Stimulated activated CD8-positive, alpha-beta memory T cell treated with anti-CD3 and anti-CD28 coated beads, Interleukin-4, amount 100 ng/mL, for 4 hours (primary cell): ENCODE results near the gene GTSE1.
"Not testable (repeated sequence)": the region's sequence is repeated elsewhere in the genome, so short reads cannot be mapped to it uniquely, and the experiment has no call there.

Experiments
- DNase-seq, 2 donors: peaks; one replicate each; pipeline ENCODE4 v3.0.0-alpha.2; 2020; ENCODE audit warnings: low read depth in 2 of 2, low spot score in 1 of 2

The GTSE1 gene

GRCh38 chr22:46296257-46297150 lies at the start of gene GTSE1:
GTSE1 (plus strand) TSS chr22:46296870; CDS start chr22:46297401, 531 bp downstream.
- peak; percentile 92 to 96 for DNase-seq

GRCh38 chr22:46247443-46247975 lies 49.2 kb upstream of the GTSE1 start:
- DNase-seq, result no peak

GRCh38 chr22:46250035-46250782 lies 46.5 kb upstream of the GTSE1 start, which contains the start of gene CDPF1:
CDPF1 (minus strand) TSS chr22:46250293; CDS start chr22:46248284, 2,009 bp downstream.
- DNase-seq, result peak; percentile 69 to 89

- DNase-seq, result no peak
Measured at GRCh38 chr22:46250783-46251125, 45.9 kb upstream of the GTSE1 start.

- DNase-seq, result no peak
Measured at GRCh38 chr22:46251266-46251665, 45.4 kb upstream of the GTSE1 start.

DNA sequence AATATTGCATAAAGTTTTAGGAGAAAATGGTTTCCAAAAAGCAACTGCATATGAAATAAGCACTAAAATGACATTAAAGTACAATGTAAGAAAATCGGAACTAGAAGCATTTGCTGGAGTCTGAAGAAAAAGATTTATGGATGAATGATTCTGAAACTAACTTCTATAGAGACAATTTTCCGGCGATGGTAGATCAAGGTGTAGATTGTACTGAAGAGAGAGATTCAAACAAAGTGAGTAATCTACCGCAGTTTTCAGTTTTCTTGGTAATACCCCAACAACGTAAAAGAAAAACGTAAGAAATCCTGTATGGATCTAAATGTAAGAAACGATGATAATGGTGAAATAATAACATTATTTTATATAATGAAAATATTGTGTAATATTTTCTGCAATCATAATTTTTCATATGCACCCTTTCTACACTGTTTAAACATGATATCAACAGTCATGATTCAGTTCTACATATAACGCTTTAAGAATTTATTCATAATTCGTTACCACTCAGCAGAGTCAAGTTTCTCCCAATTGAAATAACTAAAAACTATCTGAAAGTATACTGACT lies 44.8 kb upstream of the GTSE1 start:
- no peak for DNase-seq

DNA sequence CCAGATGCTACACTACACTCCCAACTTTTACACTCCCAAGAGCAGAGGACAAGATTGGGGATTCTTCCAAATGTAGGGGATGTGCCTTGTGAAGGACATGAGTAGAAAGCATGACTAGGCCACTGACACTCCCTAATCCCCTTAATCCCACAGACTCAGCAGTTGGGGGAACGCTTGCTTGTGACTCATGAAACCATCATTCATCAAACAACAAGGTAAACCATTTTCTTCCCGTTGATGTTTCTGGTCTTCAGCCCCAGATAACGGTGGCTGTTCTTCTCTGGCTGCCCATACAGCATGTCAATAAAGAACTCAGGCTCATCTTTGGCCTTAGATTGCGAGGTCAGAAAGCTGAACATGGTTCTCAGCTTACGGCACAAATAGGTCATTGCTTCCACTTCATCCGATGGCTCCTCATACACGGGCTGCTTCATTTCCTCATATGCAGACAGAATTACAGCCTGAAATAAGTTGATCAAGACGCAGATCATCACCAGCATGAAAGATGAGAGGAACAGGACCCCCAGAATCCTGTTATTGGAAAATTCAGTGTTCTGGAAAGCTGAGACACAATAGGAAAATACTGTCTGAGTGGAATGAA lies 40.2 kb upstream of the GTSE1 start:
- DNase-seq, result no peak

GRCh38 chr22:46259374-46259773 lies 37.3 kb upstream of the GTSE1 start:
- DNase-seq, result no peak

DNA sequence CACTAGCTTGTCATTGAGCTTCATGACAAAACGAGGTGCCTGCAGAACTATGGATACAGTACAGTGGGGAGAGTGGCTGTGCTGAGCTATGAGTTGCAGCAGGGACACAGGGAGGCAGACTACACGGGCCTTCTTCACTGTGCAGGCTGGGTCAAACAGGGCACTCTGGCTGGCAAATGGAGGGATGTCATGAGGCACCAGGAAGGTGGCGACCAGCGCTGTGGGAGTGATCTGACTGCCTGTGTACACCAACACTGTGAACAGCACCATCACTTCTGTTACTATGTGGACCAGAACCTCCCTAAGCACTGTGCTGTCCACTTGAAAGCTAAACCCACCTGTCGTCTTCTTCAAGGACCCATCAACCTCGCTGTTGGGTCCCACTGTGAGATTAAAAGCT lies 36.6 kb upstream of the GTSE1 start:
- no peak for DNase-seq

DNA sequence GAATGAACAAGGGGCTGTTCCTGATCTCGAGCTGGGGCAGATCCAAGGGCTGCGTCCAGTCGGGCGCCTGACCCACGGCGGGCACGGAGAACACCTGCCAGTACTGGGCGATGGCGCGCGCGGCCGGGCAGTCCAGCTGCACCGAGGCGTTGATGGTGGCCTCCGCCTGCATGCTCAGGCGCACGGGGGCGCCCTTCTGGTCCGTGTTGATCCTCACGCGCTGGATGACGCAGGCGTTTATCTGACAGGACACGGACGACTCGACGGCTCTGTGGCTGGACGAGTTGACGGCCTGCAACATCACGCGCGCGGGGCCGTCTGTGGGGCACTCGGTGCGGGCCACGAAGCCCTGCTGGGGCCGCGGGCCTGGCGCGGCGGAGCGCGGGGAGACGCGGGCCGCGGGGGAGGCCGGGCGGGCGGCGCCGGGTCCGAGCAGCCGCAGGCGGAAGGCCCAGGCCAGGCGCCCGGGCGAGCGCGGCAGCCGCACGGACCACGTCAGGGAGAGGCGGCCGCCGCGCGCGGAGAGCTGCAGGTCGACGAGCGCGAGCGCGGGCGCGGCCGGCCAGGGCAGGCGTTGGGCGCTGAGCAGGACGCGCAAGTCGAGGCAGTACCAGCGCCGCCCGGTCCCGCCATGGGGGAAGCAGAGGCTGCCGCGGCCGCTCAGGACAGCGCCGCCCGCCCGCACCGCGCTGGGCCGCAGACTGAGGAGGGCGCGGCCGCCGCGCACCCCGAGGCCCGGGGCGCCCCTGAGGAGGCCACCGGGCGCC lies 34.0 kb upstream of the GTSE1 start:
- no peak for DNase-seq

DNA sequence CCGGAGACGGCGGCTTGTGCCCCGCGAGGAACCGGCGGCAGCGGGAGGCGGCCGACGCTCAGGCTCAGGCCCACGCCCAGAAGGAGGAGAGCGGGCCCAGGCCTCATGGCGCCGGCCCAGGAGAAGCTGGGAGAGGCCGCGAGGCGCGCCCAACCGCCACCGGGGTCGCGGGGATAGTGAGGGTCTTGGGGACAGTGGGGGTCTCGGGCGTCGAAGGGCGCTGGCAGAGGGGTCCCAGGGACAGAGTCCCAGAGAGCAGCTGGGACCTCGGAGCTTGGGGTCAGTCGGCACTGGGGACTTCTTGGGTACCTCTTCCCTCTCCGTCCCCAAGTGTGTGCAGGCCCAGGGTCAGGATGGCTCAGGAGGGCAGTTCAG lies 33.5 kb upstream of the GTSE1 start, which contains the start of gene PKDREJ:
PKDREJ (minus strand) TSS at position 128 of the 375 bp plus-strand sequence; CDS start at position 107, 21 bp downstream.
- no peak for DNase-seq

- DNase-seq, result not testable (repeated sequence)
Measured at GRCh38 chr22:46264520-46264919, 32.1 kb upstream of the GTSE1 start.

DNA sequence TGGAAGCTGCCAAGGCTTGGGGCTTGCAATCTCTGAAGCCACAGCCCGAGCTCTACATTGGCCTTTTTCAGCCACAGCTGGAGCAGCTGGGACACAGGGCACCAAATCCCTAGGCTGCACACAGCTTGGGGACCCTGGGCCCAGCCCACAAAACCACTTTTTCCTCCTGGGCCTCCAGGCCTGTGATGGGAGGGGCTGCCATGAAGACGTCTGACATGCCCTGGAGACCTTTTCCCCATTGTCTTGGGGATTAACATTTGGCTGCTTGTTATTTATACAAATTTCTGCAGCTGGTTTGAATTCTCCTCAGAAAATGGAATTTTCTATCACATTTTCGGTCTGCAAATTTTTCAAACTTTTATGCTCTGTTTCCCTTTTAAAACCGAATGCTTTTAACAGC lies 31.0 kb upstream of the GTSE1 start:
- DNase-seq, result not testable (repeated sequence)

GRCh38 chr22:46267431-46268279 lies 29.0 kb upstream of the GTSE1 start, which contains the start of gene TTC38:
TTC38 (plus strand) TSS chr22:46268008; CDS start chr22:46268040, 32 bp downstream.
- DNase-seq, result no peak

DNA sequence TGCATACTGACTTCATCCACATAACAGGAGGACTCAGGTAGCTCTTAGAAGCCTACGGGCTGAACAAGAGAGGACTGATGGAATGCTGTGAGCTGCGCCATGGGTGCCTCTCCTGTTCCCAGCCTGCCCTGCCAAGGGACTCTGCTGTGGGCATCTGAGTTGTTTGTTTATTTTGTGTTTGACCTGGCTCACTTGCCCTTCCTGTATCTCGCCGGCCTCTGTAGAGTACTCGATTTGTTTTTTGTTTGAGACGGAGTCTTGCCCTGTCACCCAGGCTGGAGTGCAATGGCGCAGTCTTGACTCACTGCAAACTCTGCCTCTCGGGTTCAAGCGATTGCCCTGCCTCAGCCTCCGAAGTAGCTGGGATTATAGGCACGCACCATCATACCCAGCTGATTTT lies 27.1 kb upstream of the GTSE1 start:
- DNase-seq, result no peak

DNA sequence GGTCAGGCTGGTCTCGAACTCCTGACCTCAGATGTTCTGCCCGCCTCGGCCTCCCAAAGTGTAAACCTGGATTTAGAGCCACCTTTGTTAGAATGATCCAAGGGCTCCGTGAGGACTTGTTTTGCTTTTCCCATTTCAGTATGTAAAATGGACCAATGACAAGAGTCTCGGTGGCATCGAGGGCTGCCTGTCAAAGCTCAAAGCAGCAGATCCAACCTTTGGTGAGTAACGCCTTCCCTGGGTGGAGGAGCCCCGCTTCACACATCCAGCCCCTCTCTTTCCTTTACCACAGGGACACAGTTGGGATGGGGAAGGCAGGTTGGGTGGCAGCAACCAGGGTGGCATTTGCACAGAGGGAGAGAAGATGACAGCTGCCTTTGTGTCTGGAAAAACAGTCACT lies 24.5 kb upstream of the GTSE1 start:
- DNase-seq, result no peak

DNA sequence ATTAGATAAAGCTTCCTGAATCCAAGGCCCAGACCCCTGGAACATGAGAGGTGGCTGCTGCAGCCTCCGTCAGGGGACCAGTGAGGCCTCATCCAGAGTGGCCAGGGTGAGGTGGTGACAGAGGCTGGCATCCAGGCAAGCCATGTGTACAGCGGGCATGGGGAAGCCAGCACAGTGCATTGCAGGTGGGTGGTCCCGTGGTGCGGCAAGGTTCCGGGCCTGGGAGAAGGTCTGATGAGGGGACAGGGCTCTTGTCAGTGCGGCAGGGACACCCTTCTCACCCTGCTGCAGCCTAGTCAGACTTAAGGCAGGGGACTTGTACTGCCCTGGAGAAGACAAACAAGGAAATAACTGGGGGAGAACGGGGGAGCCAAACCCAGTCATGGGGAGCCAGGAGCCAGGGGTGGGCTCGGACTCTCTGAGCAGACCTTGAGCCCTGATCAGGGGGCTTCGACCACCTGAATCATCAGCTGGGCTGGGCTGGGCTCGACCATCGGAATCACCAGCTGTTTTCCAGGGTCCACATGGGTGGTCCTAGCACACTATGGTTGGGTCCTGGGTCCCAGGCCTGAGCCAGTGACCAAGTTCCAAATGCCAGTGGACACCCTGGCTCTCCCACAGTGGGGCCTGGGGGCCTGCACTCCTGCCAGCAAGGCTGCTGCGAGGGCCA lies 23.8 kb upstream of the GTSE1 start:
- no peak for DNase-seq

- DNase-seq, result no peak
Measured at GRCh38 chr22:46273432-46274148, 23.1 kb upstream of the GTSE1 start.
